Measurements from ENCODE around the gene EGFL8. TPM values are rescaled to one million over a fixed set of nuclear protein-coding genes. Genes with fewer than 3 reads are reported as not detected.
"Not testable (repeated sequence)": the region's sequence is repeated elsewhere in the genome, so short reads cannot be mapped to it uniquely, and the experiment has no call there.

EGFL8 gene
- total RNA-seq, 2 donors from 2014 or later, result 10.4 to 13.7 TPM

DNA sequence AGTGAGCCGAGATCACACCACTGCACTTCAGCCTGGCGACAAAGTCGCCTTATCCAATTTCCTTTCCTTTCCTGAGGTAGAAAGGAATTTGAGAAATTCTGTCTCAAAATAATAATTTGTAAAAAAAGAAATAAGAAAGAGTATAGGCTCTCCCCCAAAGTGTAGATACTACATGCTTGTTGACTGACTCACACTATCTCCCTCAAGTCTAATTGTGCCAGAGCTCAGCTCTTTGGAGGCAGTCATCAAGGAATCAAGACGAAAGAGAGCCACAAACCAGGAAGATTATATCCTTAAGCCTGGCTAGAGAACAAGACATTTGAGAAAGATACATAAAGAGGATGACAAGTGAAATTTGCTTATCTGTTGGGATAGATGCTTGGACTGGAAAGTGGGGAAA is 30.6 kb upstream of the EGFL8 start:
- Histone ChIP-seq H3K27ac (no peak overlapping the region), H3K36me3 (no peaks in the 10 kb centered on the region), H3K4me1 (peaks cover 8% of the 10 kb centered on the region), H3K9ac (ENCODE audit: low read depth in 2 of 2, low read length in 2 of 2) (no peak overlapping the region), H3K4me3 (no peak overlapping the region), H3K27me3 (no peaks in the 10 kb centered on the region), H3K9me3 (no peaks in the 10 kb centered on the region)
- intact Hi-C loops (cut with DNase I), result no loop called here
- TF ChIP-seq, protein P1, sequence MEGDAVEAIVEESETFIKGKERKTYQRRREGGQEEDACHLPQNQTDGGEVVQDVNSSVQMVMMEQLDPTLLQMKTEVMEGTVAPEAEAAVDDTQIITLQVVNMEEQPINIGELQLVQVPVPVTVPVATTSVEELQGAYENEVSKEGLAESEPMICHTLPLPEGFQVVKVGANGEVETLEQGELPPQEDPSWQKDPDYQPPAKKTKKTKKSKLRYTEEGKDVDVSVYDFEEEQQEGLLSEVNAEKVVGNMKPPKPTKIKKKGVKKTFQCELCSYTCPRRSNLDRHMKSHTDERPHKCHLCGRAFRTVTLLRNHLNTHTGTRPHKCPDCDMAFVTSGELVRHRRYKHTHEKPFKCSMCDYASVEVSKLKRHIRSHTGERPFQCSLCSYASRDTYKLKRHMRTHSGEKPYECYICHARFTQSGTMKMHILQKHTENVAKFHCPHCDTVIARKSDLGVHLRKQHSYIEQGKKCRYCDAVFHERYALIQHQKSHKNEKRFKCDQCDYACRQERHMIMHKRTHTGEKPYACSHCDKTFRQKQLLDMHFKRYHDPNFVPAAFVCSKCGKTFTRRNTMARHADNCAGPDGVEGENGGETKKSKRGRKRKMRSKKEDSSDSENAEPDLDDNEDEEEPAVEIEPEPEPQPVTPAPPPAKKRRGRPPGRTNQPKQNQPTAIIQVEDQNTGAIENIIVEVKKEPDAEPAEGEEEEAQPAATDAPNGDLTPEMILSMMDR (IDR thresholded peaks at IDR 0.05), result no peak
- no peak for DNase-seq

DNA sequence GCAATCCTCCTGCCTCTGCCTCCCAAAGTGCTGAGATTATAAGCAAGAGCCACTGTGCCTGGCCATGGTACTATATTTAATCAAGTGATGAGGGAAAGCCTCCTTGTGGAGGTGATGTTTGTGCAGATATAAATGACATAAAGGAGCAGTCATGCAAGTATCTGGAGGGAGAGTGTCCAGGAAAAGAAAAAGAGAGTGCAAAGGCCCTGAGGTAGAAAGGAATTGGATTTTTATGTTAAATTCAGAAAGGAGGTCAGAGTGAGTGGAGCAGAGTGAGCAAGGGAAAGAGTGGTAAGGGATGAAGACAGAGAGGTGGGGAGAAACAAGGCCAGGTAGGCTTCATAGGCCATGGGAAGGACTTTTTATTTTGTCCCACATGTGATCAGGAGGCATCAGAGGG is 26.9 kb upstream of the EGFL8 start:
- no peak for DNase-seq
- intact Hi-C loops (cut with DNase I), result no loop called here

DNA sequence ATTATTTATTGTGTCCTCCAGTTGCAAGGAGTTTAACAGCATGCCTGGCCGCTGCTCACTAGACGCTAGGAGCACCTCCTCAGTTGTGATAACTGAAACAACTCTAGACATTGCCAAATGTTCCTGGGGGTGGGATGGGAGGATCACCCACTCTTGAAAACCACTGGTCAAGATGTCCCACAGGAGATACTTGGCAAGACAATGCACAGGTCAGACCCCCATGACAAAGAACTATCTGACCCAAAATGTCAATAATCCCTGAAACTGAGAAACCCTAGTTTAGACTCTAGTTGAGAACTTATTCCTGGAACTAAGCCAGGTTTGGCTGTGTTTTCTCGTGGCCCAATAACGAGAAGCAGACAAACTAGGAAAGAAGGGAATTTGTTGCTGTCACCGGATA is 24.8 kb upstream of the EGFL8 start:
- H3K9ac ChIP-seq (ENCODE audit: low read depth in 2 of 2, low read length in 2 of 2), result no peak overlapping the region
- H3K36me3 ChIP-seq, result no peaks in the 10 kb centered on the region

More for the DNA sequence above, 26.9 kb upstream of the EGFL8 start:
- no peak overlapping the region for H3K27ac ChIP-seq
- no peak overlapping the region for H3K4me3 ChIP-seq
- no peaks in the 10 kb centered on the region for H3K9me3 ChIP-seq
- TF ChIP-seq, protein P1 (IDR thresholded peaks at IDR 0.05), result no peak
- no peaks in the 10 kb centered on the region for H3K27me3 ChIP-seq
- H3K9ac ChIP-seq (ENCODE audit: low read depth in 2 of 2, low read length in 2 of 2), result no peak overlapping the region
- no peaks in the 10 kb centered on the region for H3K36me3 ChIP-seq
- H3K4me1 ChIP-seq, result no peaks in the 10 kb centered on the region

DNA sequence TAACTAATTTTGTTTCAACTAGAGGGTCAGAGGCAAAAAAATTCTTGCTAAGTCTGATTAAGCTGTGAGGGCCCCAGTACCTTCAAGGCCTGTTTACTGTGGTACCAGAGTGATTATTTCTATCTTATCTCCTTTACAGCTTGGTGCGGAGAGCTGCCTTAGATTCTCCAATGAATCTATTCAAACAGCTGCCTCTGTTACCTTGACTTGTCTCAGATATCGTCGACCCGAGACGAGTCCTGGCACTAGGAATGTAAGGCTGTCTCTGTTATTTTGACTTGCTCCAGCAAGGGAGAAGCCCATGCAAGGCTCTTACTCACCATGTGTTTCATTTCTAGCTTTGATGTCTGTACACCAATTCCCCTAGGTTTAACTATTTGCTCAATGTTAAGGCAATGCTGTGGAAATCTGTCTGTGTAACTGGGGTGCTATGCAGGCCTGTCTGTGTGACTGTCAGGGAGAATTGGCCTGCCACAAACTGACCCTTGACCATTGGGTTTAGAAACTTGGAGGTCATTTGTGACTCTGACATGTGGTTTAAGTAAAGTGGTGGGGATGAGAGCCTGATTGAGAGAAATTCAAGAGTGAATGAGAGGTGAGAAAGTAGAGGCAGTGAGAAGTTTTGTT is 23.9 kb upstream of the EGFL8 start:
- H3K9ac ChIP-seq (ENCODE audit: low read depth in 2 of 2, low read length in 2 of 2), result no peak overlapping the region
- no peaks in the 10 kb centered on the region for H3K4me1 ChIP-seq
- H3K36me3 ChIP-seq, result no peaks in the 10 kb centered on the region
- no peak overlapping the region for H3K27ac ChIP-seq
- H3K4me3 ChIP-seq, result no peak overlapping the region
- no peaks in the 10 kb centered on the region for H3K9me3 ChIP-seq
- no peaks in the 10 kb centered on the region for H3K27me3 ChIP-seq
- TF ChIP-seq, protein P1 (IDR thresholded peaks at IDR 0.05), result no peak
- no peak for DNase-seq
- intact Hi-C loops (cut with DNase I), result no loop called here

More for the DNA sequence above, 24.8 kb upstream of the EGFL8 start:
- no peaks in the 10 kb centered on the region for H3K27me3 ChIP-seq
- intact Hi-C loops (cut with DNase I), result no loop called here
- H3K4me1 ChIP-seq, result no peaks in the 10 kb centered on the region
- no peak for DNase-seq
- TF ChIP-seq, protein P1 (IDR thresholded peaks at IDR 0.05), result no peak
- H3K27ac ChIP-seq, result no peak overlapping the region
- no peak overlapping the region for H3K4me3 ChIP-seq
- no peaks in the 10 kb centered on the region for H3K9me3 ChIP-seq

DNA sequence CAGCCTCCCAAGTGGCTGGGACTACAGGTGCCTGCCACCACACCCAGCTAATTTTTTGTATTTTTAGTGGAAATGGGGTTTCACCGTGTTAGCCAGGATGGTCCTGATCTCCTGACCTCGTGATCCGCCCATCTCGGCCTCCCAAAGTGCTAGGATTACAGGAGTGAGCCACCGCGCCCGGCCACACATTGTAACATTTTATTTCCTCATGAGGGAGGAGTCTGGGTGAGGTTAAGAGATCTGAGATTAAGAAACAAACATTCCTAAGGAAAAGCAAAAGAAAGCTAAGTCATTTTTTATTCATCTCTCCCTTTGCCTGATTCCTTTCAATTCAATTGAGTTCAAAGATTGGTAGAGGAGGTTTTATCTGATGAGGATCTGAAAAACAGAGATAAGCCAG is 20.2 kb upstream of the EGFL8 start:
- H3K9me3 ChIP-seq; H3K4me1 ChIP-seq; intact Hi-C loops (cut with DNase I); H3K27ac ChIP-seq; H3K9ac ChIP-seq (ENCODE audit: low read depth in 2 of 2, low read length in 2 of 2); H3K36me3 ChIP-seq; H3K27me3 ChIP-seq; H3K4me3 ChIP-seq: not testable (repeated sequence)
- DNase-seq, result peak; percentile 51

DNA sequence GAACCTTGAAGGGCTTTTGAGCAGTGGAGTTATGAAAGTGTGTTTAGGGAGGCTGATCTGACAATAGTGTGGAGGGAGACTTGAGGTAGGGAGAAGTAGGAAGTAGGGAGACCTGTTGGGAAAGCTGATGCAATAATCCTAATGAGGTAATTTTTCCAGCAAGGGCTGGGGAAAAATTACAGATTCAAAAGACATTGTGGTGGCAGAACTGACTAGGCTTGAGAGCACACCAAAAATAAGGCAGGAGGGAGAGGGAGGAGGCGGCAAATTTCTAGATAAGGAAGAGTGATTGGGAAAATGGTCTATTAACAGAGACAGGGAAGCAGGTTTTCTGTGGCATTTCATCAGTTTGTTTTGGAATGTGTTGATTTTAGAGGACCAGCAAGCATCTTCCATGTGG is 18.1 kb upstream of the EGFL8 start:
- Histone ChIP-seq H3K9me3 (no peaks in the 10 kb centered on the region), H3K36me3 (no peaks in the 10 kb centered on the region), H3K27ac (no peak overlapping the region), H3K4me3 (no peak overlapping the region), H3K27me3 (no peaks in the 10 kb centered on the region), H3K9ac (ENCODE audit: low read depth in 2 of 2, low read length in 2 of 2) (no peak overlapping the region), H3K4me1 (no peaks in the 10 kb centered on the region)
- TF ChIP-seq, protein P1 (IDR thresholded peaks at IDR 0.05), result no peak
- DNase-seq, result no peak
- intact Hi-C loops (cut with DNase I), result no loop called here

Data from colonic mucosa (tissue), 4 donors.